IMR-90 (cell line): Measurements from ENCODE around the gene SPACDR. TPM values are rescaled to one million over a fixed set of nuclear protein-coding genes. Genes with fewer than 3 reads are reported as not detected.
A peak's percentile ranks its signal among the peaks of the same experiment; 100 is the strongest.
"Not testable (repeated sequence)": the region's sequence is repeated elsewhere in the genome, so short reads cannot be mapped to it uniquely, and the experiment has no call there.

ENCODE experiments used
- ATAC-seq: fragments of 200-7000 bp; cut with Tn5 transposase; 2 replicates; pipeline ENCODE4 v1.9.1; 2020; ENCODE audit warnings: low read depth, mild to moderate bottlenecking, moderate library complexity
- BruUV-seq: library from RNA; stranded (reverse); fragments of 400-500 nt; replicated peaks from 2 replicates; lab custom pipeline; 2021; lab: Mats Ljungman, UMichigan
- CTCF ChIA-PET: fragments of 300-600 bp; formaldehyde crosslinking; extraction: SDS; loops from one replicate; lab custom pipeline; 2021; ENCODE audit warnings: antibody characterized with exemption; lab: Yijun Ruan, JAX
- POLR2A ChIA-PET: fragments of 300-600 bp; sonication (Branson Sonifier 250); formaldehyde crosslinking; loops from one replicate; lab custom pipeline; 2022; ENCODE audit warnings: antibody characterized with exemption; ENCODE audit not compliant: unreplicated experiment; lab: Charles Lee
- DNase-seq: peaks from one replicate; pipeline ENCODE4 v3.0.0; 2013
- H2AFZ ChIP-seq: replicated peaks from 2 replicates; pipeline ENCODE3; 2013; ENCODE audit warnings: low read length, mild to moderate bottlenecking; ENCODE audit not compliant: poor library complexity
- H2AK5ac ChIP-seq: 2 replicates; pipeline ENCODE4 v1.6.1; 2013; ENCODE audit warnings: low read depth, low read length, inconsistent platforms
- H2AK9ac ChIP-seq: replicated peaks from 2 replicates; pipeline ENCODE3; 2013; ENCODE audit warnings: mild to moderate bottlenecking, low read depth, low read length, moderate library complexity; ENCODE audit not compliant: poor library complexity
- H2BK120ac ChIP-seq: 2 replicates; pipeline ENCODE4 v1.6.1; 2013; ENCODE audit warnings: low read depth, low read length, inconsistent platforms
- H2BK15ac ChIP-seq: 3 replicates; pipeline ENCODE4 v1.6.1; 2013; ENCODE audit warnings: low read depth, low read length, inconsistent platforms
- H2BK20ac ChIP-seq: 2 replicates; pipeline ENCODE4 v1.6.1; 2013; ENCODE audit warnings: low read depth, mild to moderate bottlenecking, inconsistent platforms, low read length, moderate library complexity
- H2BK5ac ChIP-seq: 2 replicates; pipeline ENCODE4 v1.6.1; 2013; ENCODE audit warnings: mild to moderate bottlenecking, low read depth, low read length, inconsistent platforms; ENCODE audit not compliant: poor library complexity, severe bottlenecking
- H3K14ac ChIP-seq: replicated peaks from 2 replicates; pipeline ENCODE4 v1.6.1; 2013; ENCODE audit warnings: low read depth, low read length, inconsistent platforms
- H3K18ac ChIP-seq: 2 replicates; pipeline ENCODE4 v1.6.1; 2013; ENCODE audit warnings: low read depth, low read length, control low read depth
- H3K23ac ChIP-seq: 2 replicates; pipeline ENCODE4 v1.6.1; 2013; ENCODE audit warnings: low read depth, low read length, inconsistent platforms
- H3K27ac ChIP-seq: 2 replicates; pipeline ENCODE4 v1.5.1; 2013; ENCODE audit warnings: mild to moderate bottlenecking, control low read depth, low read length; ENCODE audit not compliant: insufficient read depth
- H3K27me3 ChIP-seq: 2 replicates; pipeline ENCODE4 v1.6.1; 2013; ENCODE audit warnings: low read length; ENCODE audit not compliant: control insufficient read depth, insufficient read depth
- H3K36me3 ChIP-seq: 2 replicates; pipeline ENCODE4 v1.6.1; 2013; ENCODE audit warnings: low read length, mixed read lengths; ENCODE audit not compliant: control insufficient read depth, insufficient read depth
- H3K4ac ChIP-seq: 2 replicates; pipeline ENCODE4 v1.6.1; 2013; ENCODE audit warnings: low read depth, low read length, inconsistent platforms
- H3K4me1 ChIP-seq: 2 replicates; pipeline ENCODE4 v1.6.1; 2013; ENCODE audit warnings: low read length, mixed read lengths; ENCODE audit not compliant: control insufficient read depth, insufficient read depth
- H3K4me2 ChIP-seq: 2 replicates; pipeline ENCODE4 v1.6.1; 2013; ENCODE audit warnings: low read depth, mild to moderate bottlenecking, control low read depth, low read length, moderate library complexity
- H3K4me3 ChIP-seq: 2 replicates; pipeline ENCODE4 v1.5.1; 2013; ENCODE audit warnings: low read depth, mild to moderate bottlenecking, control low read depth, low read length, moderate library complexity; ENCODE audit not compliant: insufficient read depth
- H3K56ac ChIP-seq: 2 replicates; pipeline ENCODE4 v1.6.1; 2013; ENCODE audit warnings: low read length, inconsistent platforms; ENCODE audit not compliant: insufficient read depth; ENCODE audit errors: extremely low read depth
- H3K79me1 ChIP-seq, 2 experiments: 2 replicates each; pipeline ENCODE4 v1.6.1; 2013; ENCODE audit warnings: low read length in 2 of 2, inconsistent platforms in 1 of 2, low read depth in 1 of 2
- H3K9ac ChIP-seq: 2 replicates; pipeline ENCODE4 v1.6.1; 2013; ENCODE audit warnings: low read depth, low read length, control low read depth
- H3K9me1 ChIP-seq: 2 replicates; pipeline ENCODE4 v1.6.1; 2013; ENCODE audit warnings: low read length, inconsistent platforms; ENCODE audit not compliant: insufficient read depth
- H3K9me3 ChIP-seq: 2 replicates; pipeline ENCODE4 v1.6.1; 2013; ENCODE audit warnings: low read length; ENCODE audit not compliant: control insufficient read depth, insufficient read depth
- H4K20me1 ChIP-seq: 2 replicates; pipeline ENCODE4 v1.6.1; 2013; ENCODE audit warnings: low read length, inconsistent platforms; ENCODE audit not compliant: insufficient read depth
- H4K5ac ChIP-seq: 2 replicates; pipeline ENCODE4 v1.6.1; 2013; ENCODE audit warnings: mild to moderate bottlenecking, low read depth, low read length, control low read depth
- H4K8ac ChIP-seq, 2 experiments: 2 replicates each; pipeline ENCODE4 v1.6.1; 2013; ENCODE audit warnings: low read depth in 2 of 2, low read length in 2 of 2, control low read depth in 1 of 2, inconsistent platforms in 1 of 2
- H4K91ac ChIP-seq: 2 replicates; pipeline ENCODE4 v1.6.1; 2013; ENCODE audit warnings: low read depth, low read length, inconsistent platforms; ENCODE audit not compliant: insufficient read depth
- WGBS, 2 experiments: methylation state at CpG; one replicate each; pipeline versions ENCODE4 v1.1.5 to v1.1.7; 2013; ENCODE audit warnings: missing lambda C conversion rate in 2 of 2; ENCODE audit not compliant: insufficient read length in 1 of 2; ENCODE audit errors: extremely low coverage in 2 of 2; 5-methylcytosine and 5-hydroxymethylcytosine counted together
- dilution Hi-C: fragments of 300-500 bp; cut with HindIII; formaldehyde crosslinking; loops from one replicate; pipeline ENCODE4 v1.14.3; 2018; ENCODE audit warnings: low sequenced_read_pairs; ENCODE audit not compliant: unreplicated experiment
- in situ Hi-C: fragments of 300-500 bp; cut with MboI; formaldehyde crosslinking; loops from 3 replicates; pipeline ENCODE4 v1.14.3; 2019; ENCODE audit warnings: low sequenced_read_pairs, inconsistent platforms, mixed read lengths
- intact Hi-C: fragments of 100-400 bp; cut with micrococcal nuclease; formaldehyde crosslinking; loops from 2 replicates; pipeline ENCODE4 v1.10.0; 2022
- polyA plus RNA-seq, 3 experiments: library from polyadenylated mRNA; depleted of rRNA; stranded (reverse); fragments of >200 nt; gene quantifications; 2 replicates each; pipeline ENCODE4 v1.2.3, GENCODE V29; 2012; ENCODE audit warnings: low replicate concordance in 1 of 3
- total RNA-seq: library from RNA; depleted of rRNA; stranded (reverse); fragments of >200 nt; gene quantifications from 2 replicates; pipeline ENCODE4 v1.2.3, GENCODE V29; 2012

Gene SPACDR
- total and polyA plus RNA-seq, 2 of the 4 experiments (the other 2 are of a cell fraction), result 0.54 to 2.1 TPM

- H3K23ac ChIP-seq, H3K9me3 ChIP-seq, POLR2A ChIA-PET, H3K4me3 ChIP-seq, ATAC-seq, H3K27me3 ChIP-seq, intact Hi-C loops, H2AFZ ChIP-seq, dilution Hi-C loops, H3K36me3 ChIP-seq, BruUV-seq, H4K20me1 ChIP-seq, H2AK9ac ChIP-seq, DNase-seq: not testable (repeated sequence)
- Histone ChIP-seq H2BK20ac (peak overlapping the region; percentile 65), H4K91ac (peak overlapping the region; percentile 97), H4K5ac (peak overlapping the region; percentile 68), H3K4me1 (peaks cover 12% of the 10 kb centered on the region), H2BK5ac (peak overlapping the region; percentile 94), H3K9me1 (peaks cover 14% of the 10 kb centered on the region), H3K4ac (peak overlapping the region; percentile 91), H3K79me1 (peaks cover 8 to 26% of the 10 kb centered on the region in 2 experiments; a peak in 3 of 4 replicates), H4K8ac (peak overlapping the region; percentile 34 to 84; a peak in 3 of 4 replicates), H3K14ac (0 out of 2 replicates have a peak overlapping the region, but pooled peaks have one; percentile 16), H3K4me2 (0 out of 2 replicates have a peak overlapping the region, but pooled peaks have one; percentile 2), H2AK5ac (peak overlapping the region; percentile 85), H3K56ac (peak overlapping the region; percentile 30; the same call in 1 of the 2 replicates), H2BK15ac (peak overlapping the region; percentile 83; the same call in 2 of the 3 replicates), H3K18ac (peak overlapping the region; percentile 59), H3K9ac (peak overlapping the region; percentile 0; the same call in 1 of the 2 replicates), H2BK120ac (peak overlapping the region; percentile 83), H3K27ac (peak overlapping the region; percentile 54)
- CTCF ChIA-PET, result interaction anchor here (0.6 to 1.1 kb wide), 3 partner anchors 10 to 13 kb away, joined by 3 to 4 read pairs (median 3); partner anchors contain the start of gene ZCWPW1
- 84% methylated on average over 3 of the region's 7 CpGs; no CpG with 5 or more reads in 1 of the 2 experiments for WGBS, 2 experiments
- in situ Hi-C loops, result loop anchor here (25.0 kb wide), 1 partner anchor 673 kb away; no protein-coding TSS in a partner anchor
These were observed 24.8 kb downstream of the SPACDR start for GRCh38 chr7:100439244-100439643.

GRCh38 chr7:100438731-100439130, 25.3 kb downstream of the SPACDR start:
- in situ Hi-C loops, result loop anchor here (25.0 kb wide), 1 partner anchor 674 kb away; no protein-coding TSS in a partner anchor
- H2AK9ac ChIP-seq, H3K4me3 ChIP-seq, BruUV-seq, H3K23ac ChIP-seq, POLR2A ChIA-PET, H3K9ac ChIP-seq, dilution Hi-C loops, H3K4me2 ChIP-seq, H3K9me3 ChIP-seq, DNase-seq, H4K20me1 ChIP-seq, H3K18ac ChIP-seq, intact Hi-C loops, H3K14ac ChIP-seq, H3K56ac ChIP-seq, ATAC-seq, H3K27me3 ChIP-seq, H2AFZ ChIP-seq: not testable (repeated sequence)
- Histone ChIP-seq H3K9me1 (peaks cover 16% of the 10 kb centered on the region), H3K4ac (peak overlapping the region; percentile 91; the same call in 1 of the 2 replicates), H3K27ac (peak overlapping the region; percentile 54), H2BK120ac (peak overlapping the region; percentile 83), H2BK20ac (peak overlapping the region; percentile 65; the same call in 1 of the 2 replicates), H2AK5ac (peak overlapping the region; percentile 78; the same call in 1 of the 2 replicates), H4K91ac (peak overlapping the region; percentile 97), H4K8ac (peak overlapping the region; percentile 34 to 84; a peak in 3 of 4 replicates), H3K79me1 (peaks cover 13 to 31% of the 10 kb centered on the region in 2 experiments), H2BK5ac (peak overlapping the region; percentile 94), H3K4me1 (peaks cover 10% of the 10 kb centered on the region), H2BK15ac (peak overlapping the region; percentile 83; the same call in 2 of the 3 replicates), H3K36me3 (peaks cover 11% of the 10 kb centered on the region), H4K5ac (peak overlapping the region; percentile 68)
- CTCF ChIA-PET, result interaction anchor here (0.6 kb wide), 1 partner anchor 13 kb away, joined by 3 read pairs; no protein-coding TSS in a partner anchor
- WGBS, 2 experiments, result no CpG with 5 or more reads among the region's 8 CpGs
